Gastrocnemius medialis (tissue), 4 donors: Measurements from ENCODE around the gene EPS8L1.

ENCODE experiments used
- POLR2A ChIP-seq, 2 donors: fragments of 450-650 bp; IDR thresholded peaks; one replicate each; pipeline ENCODE4 v1.6.1; 2017; ENCODE audit warnings: antibody characterized with exemption in 2 of 2, mild to moderate bottlenecking in 2 of 2, moderate library complexity in 2 of 2
- TF ChIP-seq, protein P1 (sequence below), 5 experiments: fragments of 450-650 bp in 3 of 5; fragments of 200-600 bp in 2 of 5; sonication (generic) in 2 of 5; IDR thresholded peaks in 4 of 5; conservative IDR thresholded peaks in 1 of 5; 1 replicate in 4 of 5; 2 replicates in 1 of 5; pipeline ENCODE4 v1.5.1; 2016 to 2019; ENCODE audit warnings: antibody characterized with exemption in 5 of 5, mild to moderate bottlenecking in 3 of 5, moderate library complexity in 3 of 5

DNA sequence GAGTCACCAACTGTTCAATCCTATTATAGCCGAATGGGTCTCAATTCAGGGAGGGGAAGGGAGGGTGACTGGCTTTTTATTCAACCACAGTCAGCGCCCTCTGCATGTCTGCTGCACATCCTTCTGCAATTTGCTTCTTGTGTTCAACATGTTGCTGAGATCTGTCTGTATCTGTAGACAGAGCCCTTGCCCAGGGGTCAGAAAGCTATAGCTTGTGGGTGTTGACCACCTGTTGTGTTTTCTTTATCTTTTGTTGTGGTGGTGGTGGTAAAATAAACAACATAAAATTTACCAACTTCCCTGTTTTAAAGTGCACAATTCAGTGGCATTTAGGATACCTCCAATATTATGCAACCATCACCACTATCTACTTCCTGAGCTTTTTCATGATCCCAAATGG lies 29.6 kb downstream of the EPS8L1 start:
- TF ChIP-seq POLR2A (IDR thresholded peaks at IDR 0.05) = no peak
- TF ChIP-seq, protein P1, sequence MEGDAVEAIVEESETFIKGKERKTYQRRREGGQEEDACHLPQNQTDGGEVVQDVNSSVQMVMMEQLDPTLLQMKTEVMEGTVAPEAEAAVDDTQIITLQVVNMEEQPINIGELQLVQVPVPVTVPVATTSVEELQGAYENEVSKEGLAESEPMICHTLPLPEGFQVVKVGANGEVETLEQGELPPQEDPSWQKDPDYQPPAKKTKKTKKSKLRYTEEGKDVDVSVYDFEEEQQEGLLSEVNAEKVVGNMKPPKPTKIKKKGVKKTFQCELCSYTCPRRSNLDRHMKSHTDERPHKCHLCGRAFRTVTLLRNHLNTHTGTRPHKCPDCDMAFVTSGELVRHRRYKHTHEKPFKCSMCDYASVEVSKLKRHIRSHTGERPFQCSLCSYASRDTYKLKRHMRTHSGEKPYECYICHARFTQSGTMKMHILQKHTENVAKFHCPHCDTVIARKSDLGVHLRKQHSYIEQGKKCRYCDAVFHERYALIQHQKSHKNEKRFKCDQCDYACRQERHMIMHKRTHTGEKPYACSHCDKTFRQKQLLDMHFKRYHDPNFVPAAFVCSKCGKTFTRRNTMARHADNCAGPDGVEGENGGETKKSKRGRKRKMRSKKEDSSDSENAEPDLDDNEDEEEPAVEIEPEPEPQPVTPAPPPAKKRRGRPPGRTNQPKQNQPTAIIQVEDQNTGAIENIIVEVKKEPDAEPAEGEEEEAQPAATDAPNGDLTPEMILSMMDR (IDR thresholded peaks at IDR 0.05 in 4 of 5, conservative IDR thresholded peaks at IDR 0.05 in 1 of 5) = no peak
